GM18520 (cell line): ENCODE data around the gene RPTN.
"Not testable (repeated sequence)": the region's sequence is repeated elsewhere in the genome, so short reads cannot be mapped to it uniquely, and the experiment has no call there.

Source experiments
- ATAC-seq: cut with Tn5 transposase; IDR thresholded peaks from one replicate; pipeline ENCODE4 v1.9.1; 2021; ENCODE audit not compliant: unreplicated experiment

RPTN gene

GRCh38 chr1:152166966-152167365 is 7.9 kb upstream of the RPTN start:
- no peak for ATAC-seq

GRCh38 chr1:152165286-152166077 is 6.5 kb upstream of the RPTN start:
- ATAC-seq, result no peak

GRCh38 chr1:152164517-152165136 is 5.6 kb upstream of the RPTN start:
- ATAC-seq, result no peak

GRCh38 chr1:152162792-152163463 is 3.9 kb upstream of the RPTN start:
- no peak for ATAC-seq

- no peak for ATAC-seq
These were observed 1.5 kb upstream of the RPTN start for GRCh38 chr1:152160576-152160975.

GRCh38 chr1:152153996-152154395 is 5.0 kb downstream of the RPTN start:
- ATAC-seq, result no peak

GRCh38 chr1:152151646-152152045 is 7.4 kb downstream of the RPTN start:
- no peak for ATAC-seq

- ATAC-seq, result no peak
These were observed 10.0 kb downstream of the RPTN start for GRCh38 chr1:152148981-152149380.

- ATAC-seq, result no peak
These were observed 11.0 kb downstream of the RPTN start for GRCh38 chr1:152148051-152148450.

GRCh38 chr1:152145769-152146168 is 13.3 kb downstream of the RPTN start:
- ATAC-seq, result no peak

- ATAC-seq, result not testable (repeated sequence)
These were observed 14.3 kb downstream of the RPTN start for GRCh38 chr1:152144674-152145183.

GRCh38 chr1:152143150-152143887 is 15.7 kb downstream of the RPTN start:
- ATAC-seq, result peak; percentile 38

GRCh38 chr1:152141971-152142584 is 16.9 kb downstream of the RPTN start:
- no peak for ATAC-seq

GRCh38 chr1:152137215-152137614 is 21.8 kb downstream of the RPTN start:
- no peak for ATAC-seq

- no peak for ATAC-seq
These were observed 28.8 kb downstream of the RPTN start for GRCh38 chr1:152130186-152130585.

- no peak for ATAC-seq
These were observed 31.4 kb downstream of the RPTN start for GRCh38 chr1:152127673-152128072.

GRCh38 chr1:152125834-152126443 is 33.1 kb downstream of the RPTN start:
- no peak for ATAC-seq

GRCh38 chr1:152118915-152119314 is 40.1 kb downstream of the RPTN start:
- no peak for ATAC-seq

GRCh38 chr1:152115344-152115743 is 43.7 kb downstream of the RPTN start, which contains the start of gene TCHH:
Gene TCHH, minus strand, starts transcription at chr1:152115444. Its CDS starts 1,364 bp downstream, at chr1:152114080.
- no peak for ATAC-seq

- no peak for ATAC-seq
These were observed 46.1 kb downstream of the RPTN start for GRCh38 chr1:152112885-152113432.
